KMS-11 (cell line): Measurements from ENCODE around the gene TNFSF9.
A peak's percentile ranks its signal among the peaks of the same experiment; 100 is the strongest.

Experiments used
- H2AFZ ChIP-seq: fragments of 200-600 bp; sonication (generic); 2 replicates; pipeline ENCODE4 v1.6.1; 2016; ENCODE audit warnings: antibody characterized with exemption, mixed run types, low read depth
- H3K27ac ChIP-seq: fragments of 200-600 bp; sonication (generic); 2 replicates; pipeline ENCODE4 v1.6.1; 2016; ENCODE audit warnings: mild to moderate bottlenecking, mixed run types
- H3K27me3 ChIP-seq: fragments of 200-600 bp; sonication (generic); 2 replicates; pipeline ENCODE4 v1.6.1; 2017; ENCODE audit warnings: mild to moderate bottlenecking, low read depth, mixed run types, moderate library complexity; ENCODE audit not compliant: insufficient read depth
- H3K36me3 ChIP-seq: fragments of 200-600 bp; sonication (generic); 2 replicates; pipeline ENCODE4 v1.6.1; 2017; ENCODE audit warnings: mild to moderate bottlenecking, mixed run types; ENCODE audit not compliant: insufficient read depth
- H3K4me1 ChIP-seq: fragments of 200-600 bp; sonication (generic); 2 replicates; pipeline ENCODE4 v1.6.1; 2016; ENCODE audit warnings: mild to moderate bottlenecking, low read depth, mixed run types; ENCODE audit not compliant: poor library complexity, severe bottlenecking
- H3K4me2 ChIP-seq: fragments of 200-600 bp; sonication (generic); 2 replicates; pipeline ENCODE4 v1.7.0; 2016; ENCODE audit warnings: mild to moderate bottlenecking, mixed run types
- H3K4me3 ChIP-seq: fragments of 200-600 bp; sonication (generic); IDR thresholded peaks from 2 replicates; pipeline ENCODE4 v1.6.1; 2017; ENCODE audit warnings: low read depth, low read length, mixed read lengths; ENCODE audit not compliant: insufficient read depth
- H3K79me2 ChIP-seq: fragments of 200-600 bp; sonication (generic); 2 replicates; pipeline ENCODE4 v1.6.1; 2016; ENCODE audit warnings: low read depth, mixed run types; ENCODE audit not compliant: insufficient read depth
- H3K9ac ChIP-seq: fragments of 200-600 bp; sonication (generic); 2 replicates; pipeline ENCODE4 v1.6.1; 2016; ENCODE audit warnings: mild to moderate bottlenecking, mixed run types
- H4K20me1 ChIP-seq: fragments of 200-600 bp; sonication (generic); 2 replicates; pipeline ENCODE4 v1.6.1; 2016; ENCODE audit warnings: mild to moderate bottlenecking, mixed run types; ENCODE audit not compliant: insufficient read depth
- TF ChIP-seq, protein P1 (sequence below): fragments of 200-600 bp; sonication (generic); conservative IDR thresholded peaks from 2 replicates; pipeline ENCODE4 v1.6.1; 2017; ENCODE audit warnings: low read depth, mild to moderate bottlenecking, antibody characterized with exemption, low read length, moderate library complexity, mixed read lengths

TNFSF9 gene

DNA sequence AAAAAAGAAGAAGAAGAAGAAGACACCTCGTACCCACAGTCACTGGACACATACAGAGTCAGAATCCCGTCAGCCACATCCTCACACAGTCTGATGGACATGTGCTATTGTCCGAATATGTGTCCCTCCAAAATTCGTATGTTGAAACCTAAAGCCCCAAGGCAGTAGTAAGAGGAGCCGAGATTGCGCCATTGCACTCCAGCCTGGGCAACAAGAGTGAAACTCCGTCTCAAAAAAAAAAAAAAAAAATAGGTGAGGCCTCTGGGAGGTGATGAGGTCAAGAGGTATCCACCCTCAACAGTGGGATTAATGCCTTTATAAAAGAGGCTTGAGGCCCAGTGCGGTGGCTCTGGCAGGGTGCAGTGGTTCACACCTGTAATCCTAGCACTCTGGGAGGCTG, 46.6 kb upstream of the TNFSF9 start:
- no peaks in the 10 kb centered on the region for H4K20me1 ChIP-seq
- no peaks in the 10 kb centered on the region for H3K27me3 ChIP-seq
- no peak overlapping the region for H3K9ac ChIP-seq
- H3K36me3 ChIP-seq = no peaks in the 10 kb centered on the region
- H3K4me1 ChIP-seq = no peaks in the 10 kb centered on the region
- no peak overlapping the region for H3K27ac ChIP-seq
- no peak overlapping the region for H3K4me2 ChIP-seq
- TF ChIP-seq, protein P1, sequence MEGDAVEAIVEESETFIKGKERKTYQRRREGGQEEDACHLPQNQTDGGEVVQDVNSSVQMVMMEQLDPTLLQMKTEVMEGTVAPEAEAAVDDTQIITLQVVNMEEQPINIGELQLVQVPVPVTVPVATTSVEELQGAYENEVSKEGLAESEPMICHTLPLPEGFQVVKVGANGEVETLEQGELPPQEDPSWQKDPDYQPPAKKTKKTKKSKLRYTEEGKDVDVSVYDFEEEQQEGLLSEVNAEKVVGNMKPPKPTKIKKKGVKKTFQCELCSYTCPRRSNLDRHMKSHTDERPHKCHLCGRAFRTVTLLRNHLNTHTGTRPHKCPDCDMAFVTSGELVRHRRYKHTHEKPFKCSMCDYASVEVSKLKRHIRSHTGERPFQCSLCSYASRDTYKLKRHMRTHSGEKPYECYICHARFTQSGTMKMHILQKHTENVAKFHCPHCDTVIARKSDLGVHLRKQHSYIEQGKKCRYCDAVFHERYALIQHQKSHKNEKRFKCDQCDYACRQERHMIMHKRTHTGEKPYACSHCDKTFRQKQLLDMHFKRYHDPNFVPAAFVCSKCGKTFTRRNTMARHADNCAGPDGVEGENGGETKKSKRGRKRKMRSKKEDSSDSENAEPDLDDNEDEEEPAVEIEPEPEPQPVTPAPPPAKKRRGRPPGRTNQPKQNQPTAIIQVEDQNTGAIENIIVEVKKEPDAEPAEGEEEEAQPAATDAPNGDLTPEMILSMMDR = no peak
- no peak overlapping the region for H2AFZ ChIP-seq
- no peaks in the 10 kb centered on the region for H3K79me2 ChIP-seq
- H3K4me3 ChIP-seq = no peak overlapping the region

DNA sequence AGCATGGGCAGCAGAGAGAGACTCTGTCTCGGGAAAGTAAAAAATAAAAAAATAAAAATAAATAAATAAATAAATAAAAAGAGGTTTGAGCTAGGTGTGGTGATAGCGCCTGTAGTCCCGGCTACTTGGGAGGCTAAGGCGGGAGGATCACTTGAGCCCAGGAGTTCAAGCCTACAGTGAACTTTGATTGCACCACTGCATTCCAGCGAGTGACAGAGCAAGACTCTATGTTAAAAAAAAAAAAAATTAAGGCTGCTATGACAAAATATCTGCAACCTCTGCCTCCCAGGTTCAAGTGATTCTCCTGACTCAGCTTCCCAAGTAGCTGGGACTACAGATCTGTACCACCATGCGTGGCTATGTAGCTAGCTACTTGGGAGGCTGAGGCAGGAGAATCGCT, 46.0 kb upstream of the TNFSF9 start:
- TF ChIP-seq, protein P1 = no peak
- no peak overlapping the region for H3K27ac ChIP-seq

DNA sequence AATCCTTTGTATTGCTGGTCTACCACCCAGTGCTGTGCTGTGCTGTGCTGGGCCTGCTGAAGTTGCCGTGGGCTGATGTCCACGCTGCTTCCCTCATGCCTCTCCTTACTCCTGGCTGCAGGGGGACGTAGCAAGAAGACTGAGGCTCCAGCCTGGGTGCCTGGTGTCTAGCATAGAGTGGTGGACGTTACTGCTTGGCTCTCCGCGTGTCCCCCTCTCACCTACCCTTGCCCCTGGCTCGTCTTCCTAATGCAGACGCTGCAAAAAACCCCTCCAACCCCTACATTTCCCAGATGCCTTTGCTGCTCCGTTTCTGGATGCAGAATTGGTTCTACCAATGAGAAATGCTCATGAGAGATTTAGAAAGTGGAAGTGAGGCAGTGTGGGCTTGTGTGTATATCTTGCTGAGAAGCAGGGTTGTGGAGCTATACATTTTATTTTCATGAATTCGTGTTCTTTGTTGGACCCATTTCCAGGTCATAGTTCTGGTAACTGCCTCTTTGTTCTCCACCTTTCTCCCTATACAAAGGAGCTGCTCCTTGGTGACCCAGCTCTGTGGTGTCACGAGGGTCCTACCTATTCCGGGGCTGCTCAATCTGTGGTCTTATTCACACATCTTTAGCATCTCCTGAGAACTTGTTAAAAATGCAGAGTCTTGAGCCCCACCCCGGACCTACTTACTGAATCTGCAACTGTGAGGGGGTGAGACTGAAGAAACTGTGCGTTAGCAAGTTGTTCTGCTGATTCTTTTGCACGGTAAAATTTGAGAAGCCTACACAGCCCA, 41.4 kb upstream of the TNFSF9 start:
- Histone ChIP-seq H3K27ac (no peak overlapping the region), H3K4me2 (0 out of 2 replicates have a peak overlapping the region, but pooled peaks have one; percentile 4), H4K20me1 (no peaks in the 10 kb centered on the region), H3K36me3 (no peaks in the 10 kb centered on the region), H3K4me1 (no peaks in the 10 kb centered on the region), H3K79me2 (no peaks in the 10 kb centered on the region), H2AFZ (peak overlapping the region; percentile 3; the same call in 1 of the 2 replicates), H3K4me3 (no peak overlapping the region), H3K9ac (no peak overlapping the region), H3K27me3 (no peaks in the 10 kb centered on the region)
- TF ChIP-seq, protein P1 = no peak

More for the DNA sequence above, 46.0 kb upstream of the TNFSF9 start:
- H3K79me2 ChIP-seq = no peaks in the 10 kb centered on the region
- H3K4me1 ChIP-seq = no peaks in the 10 kb centered on the region
- no peaks in the 10 kb centered on the region for H3K36me3 ChIP-seq
- H3K4me3 ChIP-seq = no peak overlapping the region
- no peak overlapping the region for H3K9ac ChIP-seq
- no peak overlapping the region for H3K4me2 ChIP-seq
- no peak overlapping the region for H2AFZ ChIP-seq
- H3K27me3 ChIP-seq = no peaks in the 10 kb centered on the region
- H4K20me1 ChIP-seq = no peaks in the 10 kb centered on the region

DNA sequence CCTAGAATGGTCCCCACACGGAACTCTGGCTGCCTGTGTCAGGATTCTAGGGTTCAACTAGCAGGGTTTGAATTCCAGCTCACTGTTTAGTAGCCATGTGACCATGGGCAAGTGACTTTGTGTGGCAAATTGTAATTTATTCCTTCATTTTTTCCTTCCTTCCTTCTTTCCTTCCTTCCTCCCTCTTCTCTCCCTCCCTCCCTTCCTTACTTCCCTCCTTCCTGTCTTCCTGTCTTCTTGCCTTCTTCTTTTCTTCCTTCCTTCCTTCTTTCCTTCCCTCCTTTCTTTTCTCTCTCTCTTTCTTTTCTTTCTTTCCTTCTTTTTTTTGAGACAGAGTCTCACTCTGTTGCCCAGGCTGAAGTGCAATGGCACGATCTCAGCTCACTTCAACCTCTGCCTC, 40.7 kb upstream of the TNFSF9 start:
- H2AFZ ChIP-seq = no peak overlapping the region; the same call in 1 of the 2 replicates
- H3K4me2 ChIP-seq = no peak overlapping the region
- no peak overlapping the region for H3K9ac ChIP-seq
- no peaks in the 10 kb centered on the region for H3K79me2 ChIP-seq
- no peak overlapping the region for H3K27ac ChIP-seq
- H3K36me3 ChIP-seq = no peaks in the 10 kb centered on the region
- TF ChIP-seq, protein P1 = no peak
- no peaks in the 10 kb centered on the region for H4K20me1 ChIP-seq
- H3K27me3 ChIP-seq = no peaks in the 10 kb centered on the region
- no peaks in the 10 kb centered on the region for H3K4me1 ChIP-seq
- H3K4me3 ChIP-seq = no peak overlapping the region
